Esophagus squamous epithelium (tissue), 4 donors: Measurements from ENCODE around the gene MYPN.

Experiments
- POLR2A ChIP-seq, 4 donors: fragments of 450-650 bp; IDR thresholded peaks; one replicate each; pipeline ENCODE4 v1.6.1; 2017; ENCODE audit warnings: antibody characterized with exemption in 4 of 4, mild to moderate bottlenecking in 4 of 4, moderate library complexity in 3 of 4
- TF ChIP-seq, protein P1 (sequence below), 6 experiments: fragments of 450-650 bp in 4 of 6; fragments of 200-600 bp in 2 of 6; sonication (generic) in 2 of 6; IDR thresholded peaks; one replicate each; pipeline ENCODE4 v1.5.1; 2016 to 2019; ENCODE audit warnings: antibody characterized with exemption in 6 of 6, mild to moderate bottlenecking in 4 of 6, moderate library complexity in 4 of 6

DNA sequence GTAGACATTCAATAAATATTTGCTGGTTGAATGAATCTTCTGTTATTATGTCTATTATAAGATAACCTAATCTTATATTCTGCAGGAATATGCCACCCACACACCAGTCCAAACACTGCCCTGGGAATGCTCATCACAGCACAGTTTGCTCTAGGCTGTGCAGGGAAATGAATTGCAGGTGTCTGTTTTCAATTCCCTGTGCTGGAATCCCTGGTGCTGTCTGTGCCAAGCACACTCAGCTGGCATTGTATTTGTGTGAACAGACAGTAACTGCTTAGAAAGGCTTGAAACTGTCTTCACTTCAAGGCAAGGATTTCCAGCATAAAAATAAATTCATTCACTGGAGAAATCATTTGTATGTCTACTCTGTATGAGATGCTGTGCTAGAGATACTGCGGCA lies 102.4 kb downstream of the MYPN start:
- TF ChIP-seq, protein P1, sequence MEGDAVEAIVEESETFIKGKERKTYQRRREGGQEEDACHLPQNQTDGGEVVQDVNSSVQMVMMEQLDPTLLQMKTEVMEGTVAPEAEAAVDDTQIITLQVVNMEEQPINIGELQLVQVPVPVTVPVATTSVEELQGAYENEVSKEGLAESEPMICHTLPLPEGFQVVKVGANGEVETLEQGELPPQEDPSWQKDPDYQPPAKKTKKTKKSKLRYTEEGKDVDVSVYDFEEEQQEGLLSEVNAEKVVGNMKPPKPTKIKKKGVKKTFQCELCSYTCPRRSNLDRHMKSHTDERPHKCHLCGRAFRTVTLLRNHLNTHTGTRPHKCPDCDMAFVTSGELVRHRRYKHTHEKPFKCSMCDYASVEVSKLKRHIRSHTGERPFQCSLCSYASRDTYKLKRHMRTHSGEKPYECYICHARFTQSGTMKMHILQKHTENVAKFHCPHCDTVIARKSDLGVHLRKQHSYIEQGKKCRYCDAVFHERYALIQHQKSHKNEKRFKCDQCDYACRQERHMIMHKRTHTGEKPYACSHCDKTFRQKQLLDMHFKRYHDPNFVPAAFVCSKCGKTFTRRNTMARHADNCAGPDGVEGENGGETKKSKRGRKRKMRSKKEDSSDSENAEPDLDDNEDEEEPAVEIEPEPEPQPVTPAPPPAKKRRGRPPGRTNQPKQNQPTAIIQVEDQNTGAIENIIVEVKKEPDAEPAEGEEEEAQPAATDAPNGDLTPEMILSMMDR (IDR thresholded peaks at IDR 0.05) = no peak
- no peak for TF ChIP-seq POLR2A (IDR thresholded peaks at IDR 0.05)
